Limb (tissue), 2 donors: ENCODE results near the gene FILIP1.

ENCODE experiments used
- DNase-seq, 2 donors: peaks; one replicate each; pipeline ENCODE4 v3.0.0-alpha.2; 2016; ENCODE audit errors: extremely low spot score in 2 of 2

Gene FILIP1

DNA sequence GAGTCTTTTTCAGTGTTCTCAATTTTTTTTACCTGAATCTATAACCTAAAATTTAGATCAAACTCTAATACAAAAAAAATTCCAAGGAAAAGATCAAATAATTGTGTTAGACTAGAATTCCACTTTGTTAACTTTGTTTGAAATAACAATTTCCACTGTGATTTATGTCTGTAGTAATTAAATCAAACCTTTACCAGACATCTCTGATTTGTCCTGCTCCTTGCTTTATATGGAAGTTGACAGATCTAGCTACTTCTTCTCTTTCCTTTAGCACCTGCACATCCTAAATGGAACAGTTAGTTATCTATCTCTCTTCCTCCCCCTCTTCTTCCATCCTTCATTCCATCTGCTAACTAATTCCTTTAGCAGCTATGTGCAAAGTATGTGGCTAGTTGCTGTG, 109.5 kb downstream of the FILIP1 start:
- DNase-seq: no peak

DNA sequence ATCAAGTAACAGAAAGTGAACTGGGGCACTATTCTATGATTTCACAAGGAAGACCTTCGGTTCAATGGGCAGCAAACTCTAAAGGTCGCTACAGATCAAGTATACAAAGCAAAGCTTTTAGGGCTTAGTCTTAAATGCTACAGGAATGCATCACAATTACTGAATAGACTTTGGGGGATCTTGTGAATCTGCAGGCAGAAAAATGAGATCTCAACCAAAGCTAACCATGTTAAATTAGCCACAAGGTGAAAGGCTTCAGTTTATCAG, 111.0 kb downstream of the FILIP1 start:
- DNase-seq: no peak

DNA sequence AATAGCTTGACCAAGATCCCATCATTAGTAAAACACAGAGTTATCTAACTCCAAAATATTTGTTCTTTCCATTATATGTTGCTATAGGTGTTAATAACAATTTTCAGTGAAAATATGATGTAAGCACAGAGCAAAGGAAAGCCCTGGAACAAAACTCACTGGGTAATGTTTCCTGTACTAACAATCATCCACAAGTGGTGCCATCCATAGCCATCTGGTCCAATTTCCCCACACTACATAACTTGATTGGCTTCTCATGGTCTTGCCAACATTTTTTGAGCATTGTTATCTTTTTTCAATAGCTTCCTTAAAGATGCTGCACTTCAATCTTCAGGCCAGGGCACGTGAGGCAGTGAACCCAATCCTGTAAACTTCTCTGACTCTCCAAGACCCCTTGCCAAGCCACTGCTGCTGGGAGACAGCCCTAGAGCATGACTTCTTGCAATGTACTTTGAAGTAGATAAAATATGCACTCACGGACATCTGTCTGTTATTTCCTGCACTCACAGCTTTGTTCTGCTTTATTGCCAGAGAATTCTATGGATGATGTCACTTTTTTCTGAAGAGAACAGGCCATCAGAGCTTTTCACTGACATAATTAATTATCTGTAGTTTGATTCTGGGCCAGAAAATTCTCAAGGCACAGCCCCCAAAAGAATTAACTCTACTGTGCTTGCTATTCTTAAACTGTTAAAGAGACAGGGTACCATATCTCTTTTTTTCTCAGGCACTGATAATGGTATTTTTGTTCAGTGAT, 111.5 kb downstream of the FILIP1 start:
- DNase-seq: peak; percentile 50 to 84

DNA sequence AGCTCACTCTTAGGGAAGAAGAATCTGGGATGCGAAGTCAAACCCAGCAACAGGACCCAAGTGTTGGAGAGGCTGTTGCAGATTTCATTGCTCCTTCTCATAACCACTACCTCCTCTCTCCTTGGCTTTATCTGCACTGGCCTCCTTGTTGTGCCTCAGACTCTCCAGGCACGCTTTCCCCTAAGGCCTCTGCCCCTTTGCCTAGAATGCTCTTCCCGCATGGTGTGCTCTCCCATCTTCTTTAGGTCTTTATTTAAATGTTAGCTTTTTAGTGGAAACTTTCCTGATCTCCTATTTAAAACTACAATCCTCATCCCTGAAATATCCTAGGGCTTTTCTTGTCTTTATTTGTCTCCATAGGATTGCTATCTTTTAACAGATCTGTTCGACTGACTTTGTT, 114.1 kb downstream of the FILIP1 start:
- no peak for DNase-seq

DNA sequence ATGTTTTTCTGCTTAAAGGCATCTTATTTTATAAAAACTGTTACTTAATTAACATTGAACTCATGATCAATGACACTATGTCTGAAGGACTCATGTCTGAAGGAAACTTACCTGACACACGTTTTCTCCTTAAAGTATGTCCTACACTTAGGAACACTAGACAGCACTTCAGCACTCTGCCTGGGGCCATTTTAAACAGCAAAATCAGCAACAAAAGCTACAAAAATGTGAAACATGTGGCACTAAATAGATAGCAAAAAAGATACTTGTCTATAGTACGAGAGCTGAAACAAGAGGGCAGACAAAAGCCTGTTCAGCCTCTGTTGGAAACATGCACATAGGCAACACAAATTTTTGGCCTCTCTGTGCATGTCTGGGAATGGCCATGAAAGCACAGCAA, 115.5 kb downstream of the FILIP1 start:
- no peak for DNase-seq

DNA sequence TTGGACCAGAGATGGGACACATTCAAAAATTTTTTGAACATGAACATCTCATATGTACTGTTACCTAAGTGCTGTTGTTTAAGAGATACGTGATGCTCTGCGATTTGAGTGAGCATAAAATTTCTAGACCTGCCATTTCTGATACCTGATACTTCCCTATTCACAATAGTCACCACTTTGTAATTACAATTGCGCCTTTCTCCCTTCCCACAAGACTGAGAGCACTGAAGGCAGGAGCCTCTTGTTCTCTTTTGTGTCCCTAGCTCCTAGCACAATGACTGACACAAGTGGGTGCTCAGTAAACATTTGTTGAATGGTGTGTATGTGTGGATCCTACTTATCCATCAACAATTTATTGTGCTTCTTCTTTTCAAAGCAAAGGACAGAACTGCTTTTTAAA, 116.2 kb downstream of the FILIP1 start:
- DNase-seq: no peak

DNA sequence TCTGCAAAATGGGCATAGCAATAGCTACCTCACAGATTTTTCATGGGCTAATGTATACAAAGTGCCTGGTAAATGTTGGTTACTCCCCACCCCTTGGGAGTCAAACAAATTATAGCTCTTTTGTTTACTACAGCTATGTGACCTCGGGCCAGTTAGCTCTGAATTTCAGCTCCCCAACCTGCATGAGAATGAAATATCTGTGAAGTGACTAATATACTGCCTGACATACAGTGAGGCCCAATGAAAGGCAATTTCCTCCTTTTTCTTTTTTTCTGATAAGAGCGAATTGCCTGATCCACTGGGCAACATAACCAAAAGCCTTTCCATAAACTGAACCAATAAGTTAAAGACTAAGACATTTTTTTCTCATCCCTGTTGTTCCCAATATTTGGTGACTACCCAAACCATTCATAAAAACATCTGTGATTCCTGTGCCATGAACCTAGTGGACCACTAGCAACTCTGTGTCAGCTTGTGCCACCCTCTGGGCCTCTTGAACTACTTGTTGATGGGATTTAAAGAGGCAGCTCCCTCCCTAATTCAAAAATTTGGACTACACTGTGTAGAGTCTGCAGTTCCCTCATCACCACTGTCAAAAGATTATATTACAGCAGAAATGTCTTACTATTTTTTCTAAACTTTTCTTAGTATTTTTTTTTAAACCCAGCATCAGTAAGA, 117.1 kb downstream of the FILIP1 start:
- DNase-seq: no peak

DNA sequence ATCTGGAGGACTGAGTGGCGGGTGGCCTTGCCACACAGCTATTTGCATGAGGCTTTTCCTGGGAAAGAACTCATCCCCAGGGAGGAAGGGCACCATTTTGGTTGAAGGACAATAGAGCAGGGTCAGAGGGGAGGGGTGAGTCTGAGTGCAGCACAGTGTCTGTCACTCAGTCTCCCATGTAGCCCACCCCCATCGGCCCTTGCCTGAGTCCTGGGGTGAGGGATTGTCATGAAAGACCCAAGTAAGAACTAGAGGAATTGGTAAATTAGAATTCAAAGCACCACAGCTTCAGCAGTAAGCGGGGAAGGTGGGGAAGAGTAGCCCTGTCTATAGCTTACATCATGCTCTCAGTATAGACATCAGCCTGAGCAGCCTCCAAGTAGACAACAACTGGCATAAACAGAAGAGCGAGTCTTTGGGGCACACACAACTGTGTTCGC, 118.6 kb downstream of the FILIP1 start:
- no peak for DNase-seq

DNA sequence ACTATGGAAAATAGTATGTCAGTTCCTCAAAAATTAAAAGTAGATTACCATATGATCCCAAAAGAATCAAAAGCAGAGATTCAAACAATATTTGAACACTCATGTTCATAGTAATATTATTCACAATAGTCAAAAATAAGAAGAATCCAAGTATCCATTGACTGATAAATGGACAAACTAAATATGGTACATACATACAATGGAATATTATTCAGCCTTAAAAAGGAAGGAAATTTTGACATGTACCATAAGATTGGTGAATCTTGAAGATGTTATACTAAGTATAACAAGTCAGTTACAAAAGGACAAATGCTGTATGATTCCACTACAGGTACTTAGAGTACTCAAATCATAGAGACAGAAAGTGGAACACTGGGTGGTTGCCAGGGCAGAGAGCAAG, 120.7 kb downstream of the FILIP1 start:
- DNase-seq: no peak

DNA sequence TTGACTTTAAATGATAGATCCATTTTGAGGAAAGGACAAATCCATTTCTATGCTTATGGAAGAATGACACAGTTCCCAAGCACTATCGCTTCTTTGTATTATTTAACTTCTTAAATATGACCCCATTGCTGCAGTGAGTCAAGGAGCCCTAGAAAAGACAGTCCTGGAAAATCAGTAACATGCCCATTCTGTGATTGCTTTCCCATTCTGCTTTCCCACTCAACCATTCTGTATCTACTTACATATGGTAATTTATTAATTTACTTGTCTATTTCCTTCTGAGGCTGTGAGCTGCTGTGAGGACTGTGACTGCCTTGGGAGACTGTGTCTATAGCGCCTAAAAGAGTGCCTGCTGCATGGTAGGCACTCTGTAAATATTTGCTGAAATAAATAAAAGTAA, 123.6 kb downstream of the FILIP1 start:
- DNase-seq: no peak

DNA sequence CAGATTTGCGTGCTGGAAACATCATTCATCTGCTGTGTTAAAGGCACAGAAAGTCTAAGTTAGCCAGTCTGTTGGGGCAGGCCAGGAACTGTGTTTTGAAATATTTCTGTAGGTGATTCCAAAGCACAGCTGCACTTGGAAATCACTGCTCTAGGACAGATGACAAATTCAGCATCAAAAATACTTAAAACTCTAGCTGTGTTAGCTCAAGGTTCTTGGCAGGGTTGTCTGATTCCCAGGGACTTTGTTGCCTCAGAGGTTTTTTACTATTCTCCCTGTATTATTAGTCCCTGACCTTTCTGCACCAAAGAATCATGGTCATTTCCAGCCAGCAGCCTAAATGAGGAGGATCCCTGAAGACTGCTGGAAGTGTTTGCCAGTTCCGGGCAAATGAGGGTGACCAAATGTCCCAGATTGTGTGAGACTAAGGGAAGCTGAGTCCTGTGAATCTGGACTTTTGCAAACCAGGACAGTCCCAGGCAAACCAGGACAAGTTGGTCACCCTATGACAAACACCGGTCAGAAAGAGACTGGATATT, 124.7 kb downstream of the FILIP1 start:
- no peak for DNase-seq

DNA sequence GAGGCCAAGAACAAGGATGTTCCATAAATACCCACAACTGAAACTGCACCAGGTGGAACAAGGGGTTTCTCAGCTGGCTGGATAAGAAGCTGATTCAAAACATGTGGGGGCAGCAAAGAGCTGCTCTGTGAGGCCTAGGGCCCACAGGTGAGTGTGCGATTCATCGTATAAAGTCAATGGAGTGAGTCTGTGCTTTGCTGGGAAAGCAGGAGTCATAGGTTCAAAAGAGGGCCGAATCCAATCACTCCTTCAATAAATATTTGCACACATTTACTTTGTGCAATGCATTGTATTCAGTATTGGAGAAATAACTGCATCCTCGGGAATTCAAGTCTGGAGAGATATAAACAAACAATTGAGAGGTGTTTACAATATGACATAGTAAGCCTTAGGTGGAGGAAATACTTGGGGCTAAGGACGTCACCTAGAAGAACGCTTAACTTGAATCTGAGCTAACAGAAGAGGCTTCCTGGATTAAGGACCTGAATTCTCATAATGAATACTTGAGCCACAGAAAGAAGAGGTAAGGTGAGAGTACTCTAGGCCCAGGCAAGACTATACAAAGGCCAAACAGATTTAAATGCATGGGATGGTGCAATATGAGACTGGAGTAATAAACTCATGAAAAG, 125.3 kb downstream of the FILIP1 start:
- DNase-seq: no peak

DNA sequence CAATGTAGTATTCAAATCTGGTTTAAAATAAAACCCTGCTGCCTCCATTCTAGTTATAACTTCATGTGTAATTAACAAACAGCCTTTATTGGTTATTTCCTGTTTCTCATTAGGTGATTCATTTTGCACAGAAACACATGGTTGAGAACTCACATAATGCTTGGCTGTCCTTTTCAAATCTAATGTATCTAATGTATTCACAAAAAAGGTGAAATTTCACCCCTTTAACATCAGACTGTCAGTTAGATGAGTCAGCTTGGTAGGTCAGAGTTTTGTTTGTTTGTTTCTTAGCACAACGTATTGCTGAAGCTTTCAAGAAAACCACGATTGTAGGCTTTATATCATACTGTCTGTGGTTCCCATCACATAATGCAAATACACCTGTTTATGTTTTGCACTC, 130.3 kb downstream of the FILIP1 start:
- no peak for DNase-seq

DNA sequence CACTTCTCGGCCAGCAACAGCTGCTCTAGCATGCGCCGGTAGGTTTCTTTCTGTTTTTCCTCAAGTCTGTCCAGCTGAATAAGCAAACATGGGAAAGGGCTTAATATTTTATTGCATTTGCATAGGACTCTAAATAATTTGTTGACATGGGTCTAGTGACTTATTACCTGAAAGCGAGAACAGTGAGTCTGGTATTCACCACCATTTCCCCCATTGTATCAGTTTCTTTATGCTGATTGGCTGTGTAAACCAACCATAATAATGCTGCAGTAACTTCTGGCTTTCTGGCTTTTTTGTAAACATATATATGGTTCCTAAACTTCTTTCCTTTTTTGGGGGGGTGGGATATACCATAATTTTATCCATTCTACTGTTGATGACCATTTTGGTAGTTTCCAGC, 140.0 kb downstream of the FILIP1 start:
- no peak for DNase-seq

DNA sequence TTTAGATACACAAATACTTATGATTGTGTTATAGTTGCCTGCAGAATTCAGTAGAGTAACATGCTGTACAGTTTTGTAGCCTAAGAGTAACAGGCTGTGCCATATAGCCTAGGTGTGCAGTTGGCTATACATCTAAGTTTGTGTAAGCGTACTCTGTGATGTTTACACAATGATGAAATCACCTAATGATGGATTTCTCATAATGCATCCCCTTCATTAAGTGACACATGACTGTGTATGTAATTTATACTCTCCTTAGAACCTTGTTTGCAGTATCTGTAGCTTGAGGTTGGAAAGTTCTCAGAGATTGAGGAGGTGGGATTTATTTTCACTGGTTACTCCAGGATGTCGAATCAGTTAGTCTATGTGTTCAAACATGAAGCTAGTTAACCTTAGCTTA, 142.0 kb downstream of the FILIP1 start:
- no peak for DNase-seq

DNA sequence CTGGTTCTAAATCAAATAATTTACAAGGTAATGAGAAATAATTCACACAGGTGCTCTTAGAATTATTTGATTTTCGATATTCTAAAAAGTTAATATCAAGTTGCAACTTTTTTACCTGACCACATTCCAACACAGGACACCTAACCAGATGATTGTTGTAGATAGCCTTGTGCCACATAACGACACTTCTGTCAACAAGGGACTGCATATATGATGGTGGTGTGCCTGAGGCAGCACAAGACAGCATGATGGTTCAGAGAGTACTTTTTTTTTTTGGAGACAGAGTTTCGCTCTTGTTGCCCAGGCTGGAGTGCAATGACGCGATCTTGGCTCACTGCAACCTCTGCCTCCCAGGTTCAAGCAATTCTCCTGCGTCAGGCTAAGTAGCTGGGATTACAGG, 142.8 kb downstream of the FILIP1 start:
- DNase-seq: no peak

DNA sequence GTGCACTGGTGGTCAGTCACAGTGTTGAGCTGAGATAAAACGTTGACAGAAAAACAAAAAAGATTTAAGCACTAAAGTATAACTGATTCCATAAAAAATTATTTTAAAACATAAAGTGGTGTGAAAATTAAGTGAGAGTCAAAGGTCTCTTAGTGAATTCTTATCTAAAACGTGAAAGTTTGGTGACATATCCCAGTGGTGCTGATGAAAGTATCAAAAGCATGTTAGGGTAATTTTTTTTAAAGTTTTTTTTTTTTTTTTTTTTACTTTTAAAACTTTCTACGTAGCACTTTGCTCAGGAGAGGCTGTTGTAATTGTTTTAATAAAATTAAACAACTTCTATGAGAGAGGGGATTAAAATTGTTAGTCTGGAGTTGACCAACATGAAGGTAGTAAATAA, 143.4 kb downstream of the FILIP1 start:
- DNase-seq: no peak

DNA sequence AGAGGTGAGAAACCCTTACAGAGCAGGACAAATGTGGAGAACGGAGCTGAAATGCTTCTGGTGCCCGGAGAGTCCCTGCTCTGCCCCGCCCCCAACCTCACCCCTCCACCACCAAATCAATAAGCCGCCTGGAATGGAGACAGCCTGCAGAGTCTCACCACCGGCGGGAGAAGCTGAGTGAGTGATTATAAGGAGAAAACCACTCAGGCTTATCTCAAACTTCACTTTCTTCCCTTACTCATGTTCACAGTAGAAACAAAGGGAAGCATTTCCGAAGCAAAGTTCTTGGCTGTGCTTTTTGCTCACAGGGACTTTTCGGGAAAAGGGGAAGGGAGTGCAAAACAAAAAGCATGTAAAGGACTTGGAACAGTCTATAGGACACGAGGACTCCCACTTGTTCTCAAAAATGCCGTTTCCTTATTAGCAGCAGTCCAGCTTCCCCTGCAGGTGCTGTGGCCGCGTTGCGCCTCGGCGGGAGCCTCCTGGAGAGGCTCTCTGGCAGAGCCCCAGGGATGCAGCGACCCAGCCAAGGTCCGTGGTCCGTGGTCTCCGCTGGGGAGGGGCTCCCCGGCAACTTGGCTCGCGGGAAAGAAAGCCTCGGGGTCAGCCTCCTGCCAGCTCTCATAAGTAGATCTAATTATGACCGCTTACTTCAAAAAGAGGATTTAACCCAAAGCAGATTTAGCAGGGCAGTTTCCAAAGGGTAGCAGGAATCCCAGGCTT, 144.2 kb downstream of the FILIP1 start:
- DNase-seq: peak; percentile 47 to 61

DNA sequence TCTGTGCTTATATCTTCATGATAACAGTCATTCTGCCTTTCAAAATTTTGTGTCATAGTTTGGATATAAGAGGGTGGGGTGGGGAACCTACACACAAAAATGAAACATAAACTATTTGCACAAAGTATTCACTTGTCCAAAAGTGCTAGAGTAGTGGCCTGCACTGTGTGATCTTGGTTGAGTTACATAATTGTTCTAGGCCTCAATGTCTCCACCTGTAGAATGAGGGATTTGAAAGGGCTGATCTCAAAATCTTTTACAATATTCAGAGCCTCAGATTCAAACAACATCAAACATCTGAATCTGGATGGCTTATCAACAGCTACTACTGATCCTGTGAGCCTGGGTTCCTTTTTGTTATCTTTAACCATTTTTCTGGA, 144.7 kb downstream of the FILIP1 start:
- DNase-seq: no peak

DNA sequence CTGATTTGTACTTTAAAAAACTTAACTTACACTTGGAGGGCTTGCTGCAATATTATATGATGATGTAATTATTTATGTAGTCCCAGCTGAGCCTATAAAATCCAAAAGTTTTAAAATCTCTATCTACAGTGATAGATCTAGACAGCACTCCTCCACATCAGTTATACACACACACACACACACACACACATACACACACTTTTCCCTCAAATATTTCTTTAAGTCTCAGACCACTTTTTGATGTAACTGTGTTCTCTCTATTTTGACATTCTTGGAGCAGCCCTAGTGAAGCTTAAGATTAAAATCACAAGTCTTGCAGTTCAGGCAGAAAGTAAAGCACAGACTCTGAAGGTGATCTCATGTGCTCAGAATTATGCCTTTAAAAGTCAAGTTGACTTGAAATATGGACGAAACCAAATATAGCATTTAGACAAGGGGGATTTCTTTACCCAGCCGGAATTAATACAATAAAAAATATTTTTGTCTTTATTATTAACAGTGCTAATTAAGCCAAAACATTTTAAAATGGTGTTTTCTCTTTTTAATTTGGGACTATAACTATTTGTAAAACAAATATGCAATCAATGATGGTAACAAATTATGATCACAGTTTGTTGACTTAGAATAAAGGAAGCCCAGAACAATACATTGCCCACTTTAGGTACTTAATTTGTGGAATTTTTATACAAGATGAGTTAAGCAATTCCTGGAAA, 145.5 kb downstream of the FILIP1 start:
- peak; percentile 43 to 53 for DNase-seq

DNA sequence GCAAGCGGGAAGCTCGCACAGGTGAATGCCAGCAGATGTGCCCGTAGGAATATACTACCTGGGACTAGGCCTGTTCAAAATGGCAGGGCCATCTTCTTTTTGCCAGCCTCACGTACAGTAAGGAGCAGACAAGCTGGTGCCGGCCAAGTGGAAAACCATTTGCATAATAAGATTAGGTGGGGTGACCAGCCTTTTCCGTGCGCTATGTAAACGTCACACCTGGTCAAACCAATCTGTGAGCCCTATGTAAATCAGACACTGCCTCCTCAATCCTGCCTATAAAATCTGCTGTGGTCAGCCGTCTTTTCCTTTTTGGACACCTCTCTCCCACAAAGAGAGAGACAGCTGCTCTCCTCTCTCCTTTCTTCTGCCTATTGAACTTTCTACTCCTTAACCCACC, 148.2 kb downstream of the FILIP1 start:
- DNase-seq: no peak

DNA sequence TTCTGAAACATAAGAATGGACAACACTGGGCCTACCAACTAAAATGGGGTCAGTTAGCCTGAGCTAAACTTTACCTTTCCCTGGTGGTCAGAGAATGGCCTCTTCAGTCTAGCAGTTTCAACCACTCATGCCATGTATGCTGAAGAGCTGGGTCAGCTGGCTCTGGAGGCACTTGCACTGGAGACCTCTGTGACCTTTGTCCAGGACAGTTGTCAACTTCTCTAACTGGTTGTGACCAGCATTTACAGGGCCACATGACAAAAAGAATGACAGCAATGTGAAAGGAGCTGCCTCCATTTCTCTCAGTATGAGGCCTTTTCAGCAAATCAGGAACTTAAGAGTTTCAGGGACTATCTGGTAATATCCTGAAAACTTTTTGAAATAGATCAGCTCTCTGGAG, 149.1 kb downstream of the FILIP1 start:
- DNase-seq: no peak
